Measurements from ENCODE around the gene NEGR1.

NEGR1 gene

DNA sequence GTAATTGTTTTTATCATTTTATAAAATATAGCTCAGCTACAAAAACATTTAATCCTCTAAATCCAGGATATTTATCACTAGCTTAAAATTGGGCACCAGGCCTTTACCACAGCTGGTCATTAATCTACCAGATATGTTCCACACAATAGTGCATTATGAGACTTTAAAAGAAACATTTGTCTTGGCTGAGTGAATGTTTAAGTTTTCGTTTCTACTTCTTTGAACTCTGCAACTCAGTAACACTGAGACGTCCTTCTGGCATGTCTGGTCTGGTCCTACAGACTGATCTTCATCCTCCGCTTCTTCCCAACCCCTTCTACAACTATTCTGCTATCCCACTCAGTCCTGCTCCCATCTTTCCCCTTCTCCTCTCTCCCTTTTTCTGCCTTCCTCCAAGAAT, 296.2 kb downstream of the NEGR1 start:
- no peak for DNase-seq (ENCODE audit: extremely low read depth, insufficient read length)
- H3K27me3 ChIP-seq (replicated peaks; ENCODE audit: control insufficient read depth, insufficient read depth, low read length) = no peaks in the 10 kb centered on the region
- no peaks in the 10 kb centered on the region for H3K36me3 ChIP-seq (ENCODE audit: control insufficient read depth, insufficient read depth, low read length)
- no peak overlapping the region for H3K4me3 ChIP-seq (replicated peaks; ENCODE audit: low read depth, low read length)
- TF ChIP-seq, protein P1, sequence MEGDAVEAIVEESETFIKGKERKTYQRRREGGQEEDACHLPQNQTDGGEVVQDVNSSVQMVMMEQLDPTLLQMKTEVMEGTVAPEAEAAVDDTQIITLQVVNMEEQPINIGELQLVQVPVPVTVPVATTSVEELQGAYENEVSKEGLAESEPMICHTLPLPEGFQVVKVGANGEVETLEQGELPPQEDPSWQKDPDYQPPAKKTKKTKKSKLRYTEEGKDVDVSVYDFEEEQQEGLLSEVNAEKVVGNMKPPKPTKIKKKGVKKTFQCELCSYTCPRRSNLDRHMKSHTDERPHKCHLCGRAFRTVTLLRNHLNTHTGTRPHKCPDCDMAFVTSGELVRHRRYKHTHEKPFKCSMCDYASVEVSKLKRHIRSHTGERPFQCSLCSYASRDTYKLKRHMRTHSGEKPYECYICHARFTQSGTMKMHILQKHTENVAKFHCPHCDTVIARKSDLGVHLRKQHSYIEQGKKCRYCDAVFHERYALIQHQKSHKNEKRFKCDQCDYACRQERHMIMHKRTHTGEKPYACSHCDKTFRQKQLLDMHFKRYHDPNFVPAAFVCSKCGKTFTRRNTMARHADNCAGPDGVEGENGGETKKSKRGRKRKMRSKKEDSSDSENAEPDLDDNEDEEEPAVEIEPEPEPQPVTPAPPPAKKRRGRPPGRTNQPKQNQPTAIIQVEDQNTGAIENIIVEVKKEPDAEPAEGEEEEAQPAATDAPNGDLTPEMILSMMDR (IDR thresholded peaks at IDR 0.05; ENCODE audit: insufficient read depth, low read length, poor library complexity, severe bottlenecking) = no peak

- no peak for DNase-seq (ENCODE audit: extremely low read depth, insufficient read length)
- no peaks in the 10 kb centered on the region for H3K36me3 ChIP-seq (ENCODE audit: control insufficient read depth, insufficient read depth, low read length)
- no peaks in the 10 kb centered on the region for H3K27me3 ChIP-seq (replicated peaks; ENCODE audit: control insufficient read depth, insufficient read depth, low read length)
- H3K4me3 ChIP-seq (replicated peaks; ENCODE audit: low read depth, low read length) = no peak overlapping the region
- TF ChIP-seq, protein P1 (IDR thresholded peaks at IDR 0.05; ENCODE audit: insufficient read depth, low read length, poor library complexity, severe bottlenecking) = no peak
Observed at GRCh38 chr1:71980556-71980955, 301.8 kb downstream of the NEGR1 start.

- no peaks in the 10 kb centered on the region for H3K27me3 ChIP-seq (replicated peaks; ENCODE audit: control insufficient read depth, insufficient read depth, low read length)
- no peaks in the 10 kb centered on the region for H3K36me3 ChIP-seq (ENCODE audit: control insufficient read depth, insufficient read depth, low read length)
- TF ChIP-seq, protein P1 (IDR thresholded peaks at IDR 0.05; ENCODE audit: insufficient read depth, low read length, poor library complexity, severe bottlenecking) = no peak
- no peak overlapping the region for H3K4me3 ChIP-seq (replicated peaks; ENCODE audit: low read depth, low read length)
- DNase-seq (ENCODE audit: extremely low read depth, insufficient read length) = no peak
Observed at GRCh38 chr1:71979882-71980281, 302.5 kb downstream of the NEGR1 start.

- no peaks in the 10 kb centered on the region for H3K36me3 ChIP-seq (ENCODE audit: control insufficient read depth, insufficient read depth, low read length)
- no peak overlapping the region for H3K4me3 ChIP-seq (replicated peaks; ENCODE audit: low read depth, low read length)
- no peaks in the 10 kb centered on the region for H3K27me3 ChIP-seq (replicated peaks; ENCODE audit: control insufficient read depth, insufficient read depth, low read length)
- TF ChIP-seq, protein P1 (IDR thresholded peaks at IDR 0.05; ENCODE audit: insufficient read depth, low read length, poor library complexity, severe bottlenecking) = no peak
- no peak for DNase-seq (ENCODE audit: extremely low read depth, insufficient read length)
Observed at GRCh38 chr1:71967670-71968069, 314.7 kb downstream of the NEGR1 start.

GRCh38 chr1:71964188-71964587, 318.2 kb downstream of the NEGR1 start:
- TF ChIP-seq, protein P1 (IDR thresholded peaks at IDR 0.05; ENCODE audit: insufficient read depth, low read length, poor library complexity, severe bottlenecking) = no peak
- no peak for DNase-seq (ENCODE audit: extremely low read depth, insufficient read length)
- H3K36me3 ChIP-seq (ENCODE audit: control insufficient read depth, insufficient read depth, low read length) = no peaks in the 10 kb centered on the region
- no peaks in the 10 kb centered on the region for H3K27me3 ChIP-seq (replicated peaks; ENCODE audit: control insufficient read depth, insufficient read depth, low read length)
- H3K4me3 ChIP-seq (replicated peaks; ENCODE audit: low read depth, low read length) = no peak overlapping the region

DNA sequence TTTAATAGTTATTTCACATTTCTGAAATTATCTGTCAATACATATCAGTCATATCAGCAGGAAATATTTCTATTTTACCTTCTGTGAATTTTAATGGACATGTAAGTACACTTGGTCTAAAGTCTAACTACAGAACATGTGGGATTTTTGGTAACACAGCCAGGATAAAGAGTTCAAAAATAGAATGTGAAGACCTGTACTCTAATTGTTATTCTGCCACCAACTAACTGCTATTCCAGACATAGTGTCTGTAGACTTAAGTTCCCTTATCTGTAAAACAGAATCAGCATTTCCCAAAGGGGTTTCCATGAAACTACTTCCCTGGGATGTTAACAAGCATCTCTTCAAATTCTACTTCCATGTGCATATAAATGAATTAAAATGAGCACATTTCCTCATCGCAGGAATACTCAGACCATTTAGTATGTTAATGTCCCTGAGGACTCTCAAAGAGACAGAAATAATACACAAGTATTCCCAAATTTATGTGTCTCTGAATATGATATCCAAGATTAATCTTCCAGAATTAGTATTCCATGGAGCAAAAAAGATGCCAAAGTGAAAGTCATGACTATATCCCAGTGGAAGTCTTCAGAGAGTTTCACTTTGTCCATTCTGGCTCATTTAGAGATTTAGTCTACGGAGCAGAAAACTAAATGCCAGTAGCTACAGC, 325.6 kb downstream of the NEGR1 start:
- Histone ChIP-seq H3K36me3 (ENCODE audit: control insufficient read depth, insufficient read depth, low read length) (no peaks in the 10 kb centered on the region), H3K27me3 (replicated peaks; ENCODE audit: control insufficient read depth, insufficient read depth, low read length) (no peaks in the 10 kb centered on the region), H3K4me3 (replicated peaks; ENCODE audit: low read depth, low read length) (no peak overlapping the region)
- no peak for DNase-seq (ENCODE audit: extremely low read depth, insufficient read length)
- TF ChIP-seq, protein P1 (IDR thresholded peaks at IDR 0.05; ENCODE audit: insufficient read depth, low read length, poor library complexity, severe bottlenecking) = no peak
